Left ventricle myocardium inferior (tissue), 1 donor: ENCODE measurements around the gene GPC6. TPM values are rescaled to one million over a fixed set of nuclear protein-coding genes. Genes with fewer than 3 reads are reported as not detected.

Experiments used
- DNase-seq: peaks from one replicate; pipeline ENCODE4 v3.0.0-alpha.2; 2020
- H3K27ac ChIP-seq: fragments of 200-600 bp; replicated peaks from 2 replicates; pipeline ENCODE4 v1.8.0; 2021
- H3K27me3 ChIP-seq: fragments of 200-600 bp; 2 replicates; pipeline ENCODE4 v1.8.0; 2021; ENCODE audit warnings: low read depth
- H3K36me3 ChIP-seq: fragments of 200-600 bp; 2 replicates; pipeline ENCODE4 v1.8.0; 2021
- H3K4me1 ChIP-seq: fragments of 200-600 bp; 2 replicates; pipeline ENCODE4 v1.8.0; 2021
- H3K4me3 ChIP-seq: fragments of 200-600 bp; 2 replicates; pipeline ENCODE4 v1.8.0; 2021; ENCODE audit warnings: mild to moderate bottlenecking, moderate library complexity
- H3K9me3 ChIP-seq: fragments of 200-600 bp; replicated peaks from 2 replicates; pipeline ENCODE4 v1.8.0; 2021
- CTCF ChIP-seq: fragments of 200-600 bp; IDR thresholded peaks from 2 replicates; pipeline ENCODE4 v1.8.0; 2021; ENCODE audit warnings: antibody characterized with exemption, mild to moderate bottlenecking, borderline replicate concordance
- intact Hi-C: fragments of 100-400 bp; cut with micrococcal nuclease; formaldehyde crosslinking; loops from one replicate; pipeline ENCODE4 v1.11.0; 2022
- total RNA-seq: library from RNA; stranded (reverse); fragmentation: NEBNext Ultra II Directional; extraction: Animal tissue kit (Norgen Biotek cat#: 25700); gene quantifications from one replicate; pipeline ENCODE4 v1.2.1, GENCODE V29; 2021
- donor health status: DM: no; HTN: yes; CAD: no; lungs with severe emphysema.

Gene GPC6
- total RNA-seq, 1 donor from 2014 or later, result 1.8 TPM

- TF ChIP-seq CTCF, result no peak
- H3K27ac ChIP-seq, result no peak overlapping the region
- no peak overlapping the region for H3K4me3 ChIP-seq
- H3K4me1 ChIP-seq, result peaks cover under 1% of the 10 kb centered on the region
- no peaks in the 10 kb centered on the region for H3K36me3 ChIP-seq
- DNase-seq, result no peak
- H3K27me3 ChIP-seq, result no peaks in the 10 kb centered on the region
- intact Hi-C loops, result no loop called here
- H3K9me3 ChIP-seq, result no peaks in the 10 kb centered on the region
These were observed 912.9 kb downstream of the GPC6 start for GRCh38 chr13:94139393-94139995.

- Histone ChIP-seq H3K9me3 (no peaks in the 10 kb centered on the region), H3K4me3 (no peak overlapping the region), H3K27ac (no peak overlapping the region), H3K36me3 (no peaks in the 10 kb centered on the region), H3K27me3 (no peaks in the 10 kb centered on the region), H3K4me1 (no peaks in the 10 kb centered on the region)
- intact Hi-C loops, result no loop called here
- no peak for TF ChIP-seq CTCF
- DNase-seq, result no peak
These were observed 913.4 kb downstream of the GPC6 start for GRCh38 chr13:94140027-94140426.

DNA sequence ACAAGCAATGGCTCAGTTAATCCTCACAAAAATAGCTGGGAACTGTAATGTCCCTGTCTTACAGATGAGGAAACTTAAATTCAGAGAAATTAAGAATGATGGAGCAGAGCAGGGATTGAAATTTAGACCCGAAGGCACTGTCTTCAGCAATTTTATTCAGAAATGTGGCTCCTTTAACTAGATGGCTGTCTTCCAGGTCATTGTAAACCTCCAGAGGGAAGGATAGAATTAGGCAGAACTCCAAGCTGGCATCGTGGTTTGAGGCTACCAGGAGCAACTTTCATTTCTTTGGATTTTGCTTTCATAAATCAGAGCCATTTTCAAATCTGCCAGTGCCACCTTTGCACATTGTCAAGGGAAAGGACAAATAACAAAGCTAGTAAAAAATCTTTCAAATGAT lies 913.9 kb downstream of the GPC6 start:
- DNase-seq, result no peak
- TF ChIP-seq CTCF, result no peak
- Histone ChIP-seq H3K4me3 (no peak overlapping the region), H3K36me3 (no peaks in the 10 kb centered on the region), H3K4me1 (no peaks in the 10 kb centered on the region), H3K9me3 (no peaks in the 10 kb centered on the region), H3K27me3 (no peaks in the 10 kb centered on the region), H3K27ac (no peak overlapping the region)
- intact Hi-C loops, result no loop called here

- Histone ChIP-seq H3K4me1 (no peaks in the 10 kb centered on the region), H3K27ac (no peak overlapping the region), H3K4me3 (no peak overlapping the region), H3K27me3 (no peaks in the 10 kb centered on the region), H3K36me3 (no peaks in the 10 kb centered on the region), H3K9me3 (no peaks in the 10 kb centered on the region)
- intact Hi-C loops, result no loop called here
- no peak for DNase-seq
- no peak for TF ChIP-seq CTCF
These were observed 917.2 kb downstream of the GPC6 start for GRCh38 chr13:94143624-94144350.

DNA sequence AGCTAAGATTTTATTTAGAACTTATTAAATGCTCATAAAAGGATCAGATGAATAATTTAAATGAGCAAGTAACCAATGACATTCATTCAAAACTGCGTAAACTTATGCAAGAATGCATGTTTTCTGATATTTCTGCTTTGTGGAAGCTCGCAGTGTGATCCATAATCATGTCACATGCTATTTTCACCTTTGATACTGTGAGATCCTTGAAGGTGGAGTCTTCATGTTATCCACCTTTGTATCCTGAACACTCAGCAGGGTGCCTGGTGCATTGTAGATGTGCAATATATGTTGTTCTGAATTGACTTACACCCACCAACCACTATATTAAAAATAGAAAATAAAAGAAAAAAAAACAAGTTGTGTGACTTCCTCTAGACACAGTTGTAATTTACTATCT lies 919.4 kb downstream of the GPC6 start:
- intact Hi-C loops, result no loop called here
- H3K9me3 ChIP-seq, result no peaks in the 10 kb centered on the region
- no peaks in the 10 kb centered on the region for H3K4me1 ChIP-seq
- H3K27me3 ChIP-seq, result no peaks in the 10 kb centered on the region
- H3K27ac ChIP-seq, result no peak overlapping the region
- no peaks in the 10 kb centered on the region for H3K36me3 ChIP-seq
- DNase-seq, result no peak
- TF ChIP-seq CTCF, result no peak
- no peak overlapping the region for H3K4me3 ChIP-seq
